OCI-LY1 (cell line): Measurements from ENCODE around the gene U2SURP.

ENCODE experiments used
- EZH2 ChIP-seq: fragments of 200-600 bp; sonication (generic), shearing (Covaris generic); IDR thresholded peaks from 2 replicates; pipeline ENCODE4 v1.8.0; 2017; ENCODE audit warnings: borderline replicate concordance, mixed run types, mild to moderate bottlenecking, antibody characterized with exemption, low read length, moderate library complexity, mixed read lengths
- TF ChIP-seq, protein P1 (sequence below): fragments of 200-600 bp; sonication (generic), shearing (Covaris generic); IDR thresholded peaks from 2 replicates; pipeline ENCODE4 v1.5.1; 2017; ENCODE audit warnings: mild to moderate bottlenecking, antibody characterized with exemption, low read length, moderate library complexity, mixed read lengths

DNA sequence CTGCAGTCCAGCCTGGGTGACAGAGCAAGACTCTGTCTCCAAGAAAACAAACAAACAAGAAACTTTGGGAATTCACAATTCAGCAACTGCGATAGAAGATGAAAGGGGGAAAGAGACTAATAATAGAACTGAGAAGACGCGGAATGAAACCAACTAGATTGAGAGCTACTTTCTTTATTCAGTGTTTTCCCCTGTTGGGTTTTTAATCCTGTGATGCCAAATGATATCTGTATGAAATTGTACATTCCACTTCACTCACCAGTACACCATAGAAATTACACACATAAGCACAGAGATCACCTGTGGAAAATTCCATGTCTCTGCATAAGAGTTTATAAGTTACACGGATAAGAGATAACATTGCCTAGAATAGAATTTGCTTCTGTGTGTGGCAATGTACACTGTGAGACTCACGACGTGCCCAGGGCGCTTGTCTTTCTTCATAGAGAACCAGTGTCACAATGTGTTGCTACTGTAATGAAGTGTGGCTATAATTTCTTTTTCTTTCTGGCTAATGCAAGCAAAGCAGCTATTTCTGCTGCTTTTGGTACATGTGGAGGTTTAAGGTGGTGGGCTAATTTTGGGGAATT is 100.5 kb downstream of the U2SURP start:
- TF ChIP-seq, protein P1, sequence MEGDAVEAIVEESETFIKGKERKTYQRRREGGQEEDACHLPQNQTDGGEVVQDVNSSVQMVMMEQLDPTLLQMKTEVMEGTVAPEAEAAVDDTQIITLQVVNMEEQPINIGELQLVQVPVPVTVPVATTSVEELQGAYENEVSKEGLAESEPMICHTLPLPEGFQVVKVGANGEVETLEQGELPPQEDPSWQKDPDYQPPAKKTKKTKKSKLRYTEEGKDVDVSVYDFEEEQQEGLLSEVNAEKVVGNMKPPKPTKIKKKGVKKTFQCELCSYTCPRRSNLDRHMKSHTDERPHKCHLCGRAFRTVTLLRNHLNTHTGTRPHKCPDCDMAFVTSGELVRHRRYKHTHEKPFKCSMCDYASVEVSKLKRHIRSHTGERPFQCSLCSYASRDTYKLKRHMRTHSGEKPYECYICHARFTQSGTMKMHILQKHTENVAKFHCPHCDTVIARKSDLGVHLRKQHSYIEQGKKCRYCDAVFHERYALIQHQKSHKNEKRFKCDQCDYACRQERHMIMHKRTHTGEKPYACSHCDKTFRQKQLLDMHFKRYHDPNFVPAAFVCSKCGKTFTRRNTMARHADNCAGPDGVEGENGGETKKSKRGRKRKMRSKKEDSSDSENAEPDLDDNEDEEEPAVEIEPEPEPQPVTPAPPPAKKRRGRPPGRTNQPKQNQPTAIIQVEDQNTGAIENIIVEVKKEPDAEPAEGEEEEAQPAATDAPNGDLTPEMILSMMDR, result no peak
- TF ChIP-seq EZH2, result no peak
